Measurements from ENCODE around the gene FAM204A.

DNA sequence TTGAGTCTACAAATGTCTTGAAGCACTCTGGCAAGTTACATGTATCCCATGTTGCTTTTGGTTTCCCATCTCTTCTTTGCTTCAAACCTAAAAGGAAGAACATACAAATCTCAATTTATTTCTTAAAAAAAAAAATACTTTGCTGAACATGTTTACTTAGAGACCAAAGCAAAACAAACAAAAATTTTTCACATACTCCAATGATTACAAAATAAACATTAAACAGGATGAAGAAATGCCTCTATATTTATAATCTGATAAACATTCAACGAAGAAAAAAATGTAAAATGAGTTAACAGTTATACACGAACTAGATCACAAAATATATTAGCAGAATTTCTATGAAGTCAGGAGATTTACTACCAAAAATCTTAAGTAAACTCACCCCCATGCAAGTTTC lies 31.3 kb downstream of the FAM204A start:
- TF ChIP-seq, protein P1, sequence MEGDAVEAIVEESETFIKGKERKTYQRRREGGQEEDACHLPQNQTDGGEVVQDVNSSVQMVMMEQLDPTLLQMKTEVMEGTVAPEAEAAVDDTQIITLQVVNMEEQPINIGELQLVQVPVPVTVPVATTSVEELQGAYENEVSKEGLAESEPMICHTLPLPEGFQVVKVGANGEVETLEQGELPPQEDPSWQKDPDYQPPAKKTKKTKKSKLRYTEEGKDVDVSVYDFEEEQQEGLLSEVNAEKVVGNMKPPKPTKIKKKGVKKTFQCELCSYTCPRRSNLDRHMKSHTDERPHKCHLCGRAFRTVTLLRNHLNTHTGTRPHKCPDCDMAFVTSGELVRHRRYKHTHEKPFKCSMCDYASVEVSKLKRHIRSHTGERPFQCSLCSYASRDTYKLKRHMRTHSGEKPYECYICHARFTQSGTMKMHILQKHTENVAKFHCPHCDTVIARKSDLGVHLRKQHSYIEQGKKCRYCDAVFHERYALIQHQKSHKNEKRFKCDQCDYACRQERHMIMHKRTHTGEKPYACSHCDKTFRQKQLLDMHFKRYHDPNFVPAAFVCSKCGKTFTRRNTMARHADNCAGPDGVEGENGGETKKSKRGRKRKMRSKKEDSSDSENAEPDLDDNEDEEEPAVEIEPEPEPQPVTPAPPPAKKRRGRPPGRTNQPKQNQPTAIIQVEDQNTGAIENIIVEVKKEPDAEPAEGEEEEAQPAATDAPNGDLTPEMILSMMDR (IDR thresholded peaks at IDR 0.05): no peak
- no peak for TF ChIP-seq POLR2A (IDR thresholded peaks at IDR 0.05)
